ENCODE results near the gene KIAA0319L. TPM values are rescaled to one million over a fixed set of nuclear protein-coding genes. Genes with fewer than 3 reads are reported as not detected.

The KIAA0319L gene
- total RNA-seq, 1 experiment from 2014 or later, result 72.0 TPM

GRCh38 chr1:35559317-35559944, 2.2 kb upstream of the KIAA0319L start:
- no peak overlapping the region for H2AFZ ChIP-seq
- TF ChIP-seq, protein P1, sequence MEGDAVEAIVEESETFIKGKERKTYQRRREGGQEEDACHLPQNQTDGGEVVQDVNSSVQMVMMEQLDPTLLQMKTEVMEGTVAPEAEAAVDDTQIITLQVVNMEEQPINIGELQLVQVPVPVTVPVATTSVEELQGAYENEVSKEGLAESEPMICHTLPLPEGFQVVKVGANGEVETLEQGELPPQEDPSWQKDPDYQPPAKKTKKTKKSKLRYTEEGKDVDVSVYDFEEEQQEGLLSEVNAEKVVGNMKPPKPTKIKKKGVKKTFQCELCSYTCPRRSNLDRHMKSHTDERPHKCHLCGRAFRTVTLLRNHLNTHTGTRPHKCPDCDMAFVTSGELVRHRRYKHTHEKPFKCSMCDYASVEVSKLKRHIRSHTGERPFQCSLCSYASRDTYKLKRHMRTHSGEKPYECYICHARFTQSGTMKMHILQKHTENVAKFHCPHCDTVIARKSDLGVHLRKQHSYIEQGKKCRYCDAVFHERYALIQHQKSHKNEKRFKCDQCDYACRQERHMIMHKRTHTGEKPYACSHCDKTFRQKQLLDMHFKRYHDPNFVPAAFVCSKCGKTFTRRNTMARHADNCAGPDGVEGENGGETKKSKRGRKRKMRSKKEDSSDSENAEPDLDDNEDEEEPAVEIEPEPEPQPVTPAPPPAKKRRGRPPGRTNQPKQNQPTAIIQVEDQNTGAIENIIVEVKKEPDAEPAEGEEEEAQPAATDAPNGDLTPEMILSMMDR (conservative IDR thresholded peaks at IDR 0.05), result no peak
- TF ChIP-seq EZH2 (IDR thresholded peaks at IDR 0.05; ENCODE audit: low read depth), result no peak
- peaks cover 10% of the 10 kb centered on the region for H3K4me1 ChIP-seq (replicated peaks; ENCODE audit: insufficient read depth)
- peaks cover 39% of the 10 kb centered on the region for H3K79me2 ChIP-seq (ENCODE audit: low read depth)
- no peaks in the 10 kb centered on the region for H3K9me3 ChIP-seq (ENCODE audit: insufficient read depth, low read depth)
- BruUV-seq (replicated peaks), result no TSS peak
- no peak for DNase-seq
- H4K20me1 ChIP-seq (ENCODE audit: insufficient read depth), result peaks cover 19% of the 10 kb centered on the region
- H3K27me3 ChIP-seq (ENCODE audit: insufficient read depth, low read depth), result no peaks in the 10 kb centered on the region
- H3K9me2 ChIP-seq (ENCODE audit: insufficient read depth), result no peaks in the 10 kb centered on the region
- H3K4me3 ChIP-seq, result no peak overlapping the region
- ChIA-PET CTCF (interaction anchor here (1.5 kb wide), 1 partner anchor 9 kb away, joined by 4 read pairs; no protein-coding TSS in a partner anchor), POLR2A (ENCODE audit: unreplicated experiment) (no interaction called here)
- peak overlapping the region; percentile 82; the same call in 1 of the 2 replicates for H3K4me2 ChIP-seq
- H3K36me3 ChIP-seq (ENCODE audit: low read depth), result no peaks in the 10 kb centered on the region
- peaks cover 8% of the 10 kb centered on the region; the same call in 1 of the 2 replicates for H3F3A ChIP-seq (ENCODE audit: insufficient read depth, low read depth)
- H3K27ac ChIP-seq, result no peak overlapping the region
- intact Hi-C loops (cut with micrococcal nuclease; ENCODE audit: unreplicated experiment), result loop anchor here (5.0 kb wide), 1 partner anchor 367 kb away; the partner anchor contains the start of gene SFPQ

- Histone ChIP-seq H2AFZ (peak overlapping the region; percentile 84), H3K27ac (0 out of 2 replicates have a peak overlapping the region, but pooled peaks have one; percentile 92), H3K4me2 (peak overlapping the region; percentile 82), H4K20me1 (ENCODE audit: insufficient read depth) (peaks cover 16% of the 10 kb centered on the region; the same call in 1 of the 2 replicates), H3K4me3 (peak overlapping the region; percentile 64), H3F3A (ENCODE audit: insufficient read depth, low read depth) (peaks cover 6% of the 10 kb centered on the region; the same call in 1 of the 2 replicates), H3K9me3 (ENCODE audit: insufficient read depth, low read depth) (no peaks in the 10 kb centered on the region), H3K36me3 (ENCODE audit: low read depth) (0 out of 2 replicates have a peak, but pooled peaks cover 3% of the 10 kb centered on the region), H3K4me1 (replicated peaks; ENCODE audit: insufficient read depth) (peaks cover 10% of the 10 kb centered on the region), H3K79me2 (ENCODE audit: low read depth) (peaks cover 42% of the 10 kb centered on the region), H3K27me3 (ENCODE audit: insufficient read depth, low read depth) (no peaks in the 10 kb centered on the region), H3K9me2 (ENCODE audit: insufficient read depth) (no peaks in the 10 kb centered on the region)
- TSS peak; percentile 76 for BruUV-seq (replicated peaks)
- CTCF ChIA-PET, result interaction anchor here (0.7 to 1.5 kb wide), 2 partner anchors 10 to 157 kb away, joined by 4 read pairs; no protein-coding TSS in a partner anchor
- POLR2A ChIA-PET (ENCODE audit: unreplicated experiment), result no interaction called here
- intact Hi-C loops (cut with micrococcal nuclease; ENCODE audit: unreplicated experiment), result loop anchor here (5.0 kb wide), 1 partner anchor 366 kb away; the partner anchor contains the start of gene SFPQ
- TF ChIP-seq EZH2 (IDR thresholded peaks at IDR 0.05; ENCODE audit: low read depth), result no peak
- TF ChIP-seq, protein P1 (conservative IDR thresholded peaks at IDR 0.05), result no peak
- DNase-seq, result no peak
Observed at GRCh38 chr1:35558374-35559316, 1.4 kb upstream of the KIAA0319L start.
